ENCODE results near the gene PDE3A.
"Not testable (repeated sequence)": the region's sequence is repeated elsewhere in the genome, so short reads cannot be mapped to it uniquely, and the experiment has no call there.

Gene PDE3A

DNA sequence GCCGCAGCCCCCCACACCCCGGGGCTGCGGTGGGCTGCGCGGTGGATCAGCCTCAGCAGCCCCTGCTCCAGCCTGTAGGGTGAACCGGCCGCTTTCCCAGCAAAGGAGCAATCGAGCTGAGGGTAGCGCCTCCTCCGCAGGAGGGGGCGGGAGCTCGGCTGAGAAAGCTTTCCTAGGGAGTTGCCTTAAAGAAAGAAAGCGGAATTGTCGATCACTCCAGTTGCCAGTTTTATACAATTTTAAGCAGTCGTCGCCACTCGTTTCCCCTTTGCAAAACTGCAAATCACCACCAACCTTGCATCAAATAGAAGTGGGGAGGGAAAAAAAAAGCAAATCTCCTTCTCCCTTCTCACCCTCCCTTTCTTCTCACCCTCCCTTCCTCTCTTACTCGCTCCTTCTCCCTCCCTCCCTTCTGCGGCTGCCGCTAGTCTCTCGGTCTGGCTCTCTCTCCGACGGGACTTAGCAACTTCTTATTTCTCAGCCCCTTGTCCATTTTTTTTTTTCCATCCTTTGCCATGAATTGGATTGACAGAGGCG lies at the start of gene PDE3A:
PDE3A (plus strand) TSS at position 424 of the 537 bp plus-strand sequence. CDS start 748 bp downstream, outside the sequence.
- no peak for DNase-seq (ENCODE audit: low read depth in 2 of 2, low spot score in 1 of 2)

DNA sequence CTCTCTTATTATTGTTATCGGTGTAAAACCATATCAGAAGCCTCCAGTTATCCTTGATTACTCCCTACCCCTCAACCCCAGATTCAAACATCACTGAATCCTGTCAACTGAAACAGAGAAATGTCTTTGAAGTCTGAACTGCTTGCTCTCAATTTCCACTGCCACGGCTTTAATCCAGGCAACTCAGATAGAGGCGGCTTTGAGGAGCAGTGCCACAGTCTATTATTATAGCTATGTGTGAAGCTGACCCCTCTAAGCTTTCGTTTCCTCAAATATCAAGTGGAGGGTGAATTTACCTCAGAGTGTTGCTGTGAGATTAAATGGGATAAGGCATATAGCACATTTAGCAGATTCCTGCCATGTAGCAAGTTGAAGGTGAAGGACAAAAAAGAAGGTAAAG lies 49.0 kb upstream of the PDE3A start:
- no peak for DNase-seq (ENCODE audit: low read depth in 2 of 2, low spot score in 1 of 2)

DNA sequence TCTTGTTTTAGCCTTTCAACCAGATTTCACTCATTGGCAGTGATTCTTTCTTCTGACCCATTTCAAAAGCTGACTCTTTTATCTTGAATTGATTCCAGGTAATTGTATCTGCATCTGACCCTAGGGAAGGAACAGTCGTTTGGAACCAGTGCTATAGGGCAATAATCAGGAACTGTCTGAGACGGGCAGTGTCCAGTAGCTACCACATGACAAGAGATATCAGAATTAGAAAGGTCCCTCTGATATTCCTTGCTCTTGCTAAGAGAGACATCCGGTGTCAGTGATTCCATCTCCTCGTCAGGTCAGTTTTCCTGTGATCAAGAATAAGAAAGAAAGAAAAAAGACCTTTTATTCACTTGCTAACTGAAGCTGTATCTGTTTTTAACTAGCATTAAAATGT lies 47.8 kb upstream of the PDE3A start:
- no peak for DNase-seq (ENCODE audit: low read depth in 2 of 2, low spot score in 1 of 2)

DNA sequence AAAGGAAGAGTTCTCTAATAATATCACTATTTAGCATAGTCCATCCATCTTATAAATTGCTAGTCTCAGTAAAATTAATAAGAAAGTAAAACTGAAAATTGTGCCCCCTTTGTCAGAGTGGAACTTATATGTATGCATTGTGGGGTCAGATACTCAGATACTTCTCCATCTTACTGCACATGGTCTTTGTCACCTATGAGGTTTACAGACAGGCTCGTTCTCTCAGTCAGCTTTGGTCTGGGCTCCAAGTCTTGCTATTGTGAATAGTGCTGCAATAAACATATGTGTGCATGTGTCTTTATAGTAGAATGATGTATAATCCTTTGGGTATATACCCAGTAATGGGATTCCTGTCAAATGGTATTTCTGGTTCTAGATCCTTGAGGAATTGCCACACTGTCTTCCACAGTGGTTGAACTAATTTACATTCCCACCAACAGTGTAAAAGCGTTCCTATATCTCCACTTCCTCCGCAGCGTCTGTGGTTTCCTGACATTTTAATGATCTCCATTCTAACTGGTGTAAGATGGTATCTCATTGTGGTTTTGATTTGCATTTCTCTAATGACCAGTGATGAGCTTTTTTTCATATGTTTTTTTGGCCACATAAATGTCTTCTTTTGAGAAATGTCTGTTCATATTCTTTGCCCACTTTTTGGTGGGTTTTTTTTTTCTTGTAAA lies 37.4 kb upstream of the PDE3A start:
- DNase-seq (ENCODE audit: low read depth in 2 of 2, low spot score in 1 of 2), result not testable (repeated sequence)

DNA sequence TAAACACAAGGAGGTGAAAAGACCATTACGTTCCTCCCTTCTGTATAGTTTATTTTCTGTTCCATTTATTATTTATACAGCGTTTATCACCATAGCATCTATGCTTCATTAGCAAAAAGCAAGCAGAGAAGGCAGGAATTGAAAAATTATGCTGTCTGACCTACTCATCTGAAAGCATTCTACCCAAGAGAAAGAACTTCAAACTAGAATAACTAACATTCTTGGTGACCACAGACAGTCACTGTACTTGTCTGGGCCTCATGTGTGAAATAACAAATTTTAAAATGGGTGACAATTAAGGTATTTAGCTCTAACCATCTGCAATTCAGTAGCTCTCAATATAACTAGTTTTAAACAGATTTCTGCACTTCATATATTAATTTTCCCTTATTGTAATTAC lies 29.3 kb upstream of the PDE3A start:
- DNase-seq (ENCODE audit: low read depth in 2 of 2, low spot score in 1 of 2), result no peak

DNA sequence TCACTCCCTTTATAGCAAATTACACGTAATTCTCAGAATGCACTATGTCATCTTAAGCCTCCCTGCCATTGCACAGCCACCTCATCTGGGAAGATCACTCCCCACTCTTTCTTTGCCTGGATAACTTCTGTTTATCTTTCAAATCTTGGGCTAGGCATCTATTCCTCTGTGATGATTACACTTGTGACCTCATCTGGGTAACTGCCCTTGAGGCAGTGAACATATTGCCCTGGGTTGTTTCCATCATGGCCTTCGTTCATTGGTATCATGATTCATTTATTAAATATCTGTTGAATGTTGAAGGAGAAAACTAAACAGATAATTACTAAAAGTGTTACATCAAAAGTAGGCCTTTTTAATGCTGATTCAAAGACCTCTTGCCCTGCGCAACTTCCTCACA lies 26.2 kb upstream of the PDE3A start:
- DNase-seq (ENCODE audit: low read depth in 2 of 2, low spot score in 1 of 2), result no peak

DNA sequence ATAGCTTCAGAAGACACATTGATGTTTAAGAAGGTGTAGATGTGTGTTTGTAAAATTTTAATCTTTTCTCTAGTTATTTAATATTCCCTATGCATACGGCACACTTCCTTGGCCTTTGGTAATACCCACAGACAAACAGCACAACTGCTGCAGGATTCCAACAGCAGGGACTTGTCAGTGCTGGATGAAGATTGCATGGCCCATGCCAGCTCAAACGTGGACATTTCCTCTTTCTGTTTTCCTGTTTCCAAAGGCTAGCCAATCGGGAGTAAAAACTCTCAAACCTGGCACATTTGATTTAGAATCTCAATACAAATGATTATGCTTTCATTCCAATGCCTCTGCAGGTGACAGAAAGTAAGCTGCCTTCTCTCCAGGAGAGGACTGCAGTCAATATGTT lies 22.5 kb upstream of the PDE3A start:
- no peak for DNase-seq (ENCODE audit: low read depth in 2 of 2, low spot score in 1 of 2)

DNA sequence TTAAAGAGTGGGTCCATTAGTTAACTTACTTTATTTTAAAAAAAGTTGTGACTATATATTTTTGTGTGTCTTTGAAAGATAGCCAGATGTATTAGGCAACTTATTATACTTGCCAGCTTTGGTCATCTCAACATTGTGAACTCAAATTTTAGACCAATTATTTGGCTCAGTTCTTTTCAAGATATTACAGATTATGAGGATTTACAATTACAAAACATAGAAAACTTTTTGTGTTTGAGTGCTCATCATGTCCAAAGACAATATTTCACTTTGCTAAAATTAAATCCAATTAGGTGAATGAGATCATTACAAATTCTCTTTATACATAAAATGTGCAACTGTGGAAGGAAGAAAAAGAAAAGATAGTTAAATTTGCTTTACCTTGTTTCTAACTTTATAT lies 18.3 kb upstream of the PDE3A start:
- no peak for DNase-seq (ENCODE audit: low read depth in 2 of 2, low spot score in 1 of 2)

DNA sequence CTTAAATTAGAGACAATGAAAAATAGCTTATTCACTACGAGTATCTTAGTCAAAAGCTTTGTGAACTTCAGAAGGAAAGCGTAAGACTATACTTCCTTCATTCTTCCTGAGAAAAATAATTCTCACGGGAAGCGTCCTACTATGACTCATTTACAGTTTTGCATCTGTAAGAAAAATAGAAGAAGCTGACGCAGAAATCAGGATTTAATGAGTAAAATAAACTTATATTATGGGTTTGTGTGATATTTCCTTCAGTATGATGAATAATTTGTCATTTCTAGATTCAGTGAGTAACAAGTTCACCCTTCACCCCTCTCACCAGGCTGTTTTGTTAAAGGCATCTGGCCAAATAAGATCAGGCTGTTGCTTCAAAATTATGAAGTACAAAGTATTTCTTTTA lies 17.8 kb upstream of the PDE3A start:
- no peak for DNase-seq (ENCODE audit: low read depth in 2 of 2, low spot score in 1 of 2)

DNA sequence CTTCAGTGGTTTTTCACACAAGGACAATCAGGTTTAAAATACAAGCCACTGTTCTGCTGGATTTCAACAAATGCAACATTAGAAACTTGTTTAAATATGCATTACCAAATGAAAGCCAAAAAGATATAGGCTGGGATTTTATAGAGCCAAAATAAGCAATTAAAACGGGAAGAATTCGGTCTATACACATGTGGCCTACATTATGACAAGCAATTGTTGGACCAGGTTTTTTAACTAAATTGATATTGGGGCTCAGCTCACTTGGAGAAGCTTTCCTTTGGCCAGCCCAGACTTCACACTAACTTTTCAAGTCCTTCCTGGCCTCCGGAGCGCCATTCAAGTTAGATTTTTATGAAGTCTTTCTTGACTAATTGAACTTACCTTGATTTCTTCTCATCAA lies 16.9 kb upstream of the PDE3A start:
- DNase-seq (ENCODE audit: low read depth in 2 of 2, low spot score in 1 of 2), result no peak

DNA sequence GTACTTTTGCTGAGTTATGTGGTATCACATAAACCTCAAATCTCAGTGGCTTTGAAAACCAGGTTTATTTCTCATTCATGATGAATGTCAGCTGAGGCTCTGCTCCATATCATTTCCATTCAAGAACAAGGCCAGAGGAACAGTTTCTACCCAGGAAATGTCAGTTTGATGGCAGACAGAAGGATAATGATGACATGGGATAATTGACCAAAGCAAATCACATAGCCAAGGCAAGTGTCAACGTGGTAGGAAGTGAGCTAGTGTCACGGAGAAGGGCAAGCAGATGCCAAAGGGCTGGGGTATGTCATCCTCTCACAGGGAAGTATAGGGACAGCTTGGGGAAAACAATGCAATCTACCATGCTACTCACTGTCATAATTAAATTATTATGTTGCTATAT lies 12.3 kb upstream of the PDE3A start:
- DNase-seq (ENCODE audit: low read depth in 2 of 2, low spot score in 1 of 2), result no peak

DNA sequence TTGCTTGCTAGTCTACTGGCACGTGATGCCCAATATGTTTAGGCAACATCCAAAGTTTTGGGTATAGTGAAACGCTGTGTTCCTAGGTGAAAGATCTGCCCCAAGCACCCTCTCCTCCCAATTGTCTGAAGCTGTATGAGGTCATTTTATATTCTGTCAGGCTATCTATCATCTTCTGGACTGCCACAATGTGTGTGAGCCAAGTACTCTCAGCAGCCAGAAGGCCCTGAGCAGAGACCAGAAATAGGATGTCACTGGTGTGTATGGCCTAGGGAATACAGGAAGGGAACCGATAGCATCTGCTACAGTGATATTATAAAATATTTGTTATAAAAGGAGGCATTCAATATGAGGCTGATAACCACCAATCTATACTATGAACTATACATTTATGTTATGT lies 7.9 kb upstream of the PDE3A start:
- no peak for DNase-seq (ENCODE audit: low read depth in 2 of 2, low spot score in 1 of 2)

DNA sequence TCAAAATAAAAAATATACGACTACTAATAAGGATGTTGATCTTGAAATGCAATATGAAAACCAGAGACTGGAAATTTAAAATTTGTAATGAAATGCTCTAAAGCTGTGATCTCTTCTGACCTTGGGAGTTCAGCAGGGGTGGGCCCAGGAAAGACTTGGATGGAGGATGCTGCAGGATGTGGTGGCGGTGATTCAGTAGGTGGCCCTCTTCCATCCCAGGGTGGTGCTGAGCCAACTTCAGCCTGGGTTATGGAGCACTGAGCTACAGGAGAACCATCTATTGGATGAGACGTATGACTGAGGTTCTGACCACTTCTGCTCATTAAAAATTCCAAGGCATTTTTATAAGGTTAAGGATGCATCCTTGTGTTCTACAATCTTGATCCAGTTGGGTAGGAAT lies 6.9 kb upstream of the PDE3A start:
- no peak for DNase-seq (ENCODE audit: low read depth in 2 of 2, low spot score in 1 of 2)

DNA sequence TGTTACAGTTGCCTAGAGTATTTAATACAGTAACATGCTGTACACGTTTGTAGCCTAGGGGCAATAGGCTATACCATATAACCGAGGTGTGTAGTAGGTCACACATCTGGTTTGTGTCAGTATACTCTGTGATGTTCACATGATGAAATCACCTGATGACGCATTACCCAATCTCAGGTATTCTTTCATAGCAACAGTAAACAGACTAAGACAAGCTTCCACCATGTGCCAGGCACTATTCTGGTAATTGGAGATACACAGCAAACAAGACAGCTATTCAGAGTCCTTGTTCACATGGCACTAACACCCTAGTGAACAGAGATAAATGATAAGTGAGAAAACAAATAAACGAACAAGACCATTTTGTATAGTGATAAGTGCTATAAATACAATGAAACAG lies 3.8 kb upstream of the PDE3A start:
- no peak for DNase-seq (ENCODE audit: low read depth in 2 of 2, low spot score in 1 of 2)

DNA sequence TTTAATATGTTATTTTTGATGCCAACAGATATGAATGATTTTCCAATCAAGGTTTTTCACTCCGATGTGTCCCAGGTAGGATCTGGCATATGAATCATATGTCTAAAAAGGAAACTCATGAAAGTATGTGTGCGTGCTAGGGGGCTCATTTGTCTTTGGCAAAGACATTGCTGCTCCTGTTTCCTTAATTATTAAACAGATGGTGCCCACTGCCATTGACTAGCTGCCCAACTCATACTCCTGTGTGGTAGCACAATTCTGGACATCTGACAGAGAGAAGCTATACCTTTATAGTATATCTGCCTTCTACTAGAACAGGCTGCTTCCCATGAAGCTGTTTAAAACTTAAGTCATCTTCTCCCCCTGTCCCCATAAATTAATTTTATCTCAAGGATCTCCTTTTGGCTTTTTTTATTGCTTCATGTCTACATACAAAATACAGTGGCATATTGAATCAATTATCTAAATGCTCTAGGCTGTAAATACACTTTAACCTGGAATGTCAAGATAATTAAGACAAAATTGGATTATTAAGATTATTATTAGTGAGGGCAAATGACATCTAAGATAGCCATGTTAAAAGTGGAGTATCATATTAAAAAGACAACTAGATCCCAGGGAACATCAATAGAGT lies 1.4 kb upstream of the PDE3A start:
- DNase-seq (ENCODE audit: low read depth in 2 of 2, low spot score in 1 of 2), result no peak

DNA sequence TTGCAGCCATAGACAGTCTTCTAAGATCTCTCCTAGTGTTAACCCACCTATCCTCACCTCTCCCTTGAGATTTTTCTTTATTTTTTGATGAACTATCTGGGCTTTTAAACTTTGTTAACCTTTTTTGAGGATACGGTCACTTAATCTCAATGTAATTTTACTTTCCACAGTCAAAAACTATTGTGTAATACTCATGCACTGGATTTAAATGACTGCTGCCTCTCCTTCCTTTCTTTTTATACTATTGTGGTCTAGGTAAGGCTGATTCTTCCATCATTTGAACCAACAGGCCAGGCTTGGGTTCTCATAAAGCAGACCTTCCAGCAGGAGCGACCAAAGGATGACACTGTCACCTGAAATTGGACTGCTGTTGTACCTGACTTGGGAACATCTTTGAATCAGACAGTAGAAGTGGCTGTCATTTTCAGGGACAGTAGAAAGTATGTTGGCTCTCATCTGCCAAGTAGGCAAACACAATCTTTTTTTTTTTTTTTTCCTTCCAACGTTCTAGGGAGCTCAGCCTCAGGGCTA lies 689 bp upstream of the PDE3A start:
- DNase-seq (ENCODE audit: low read depth in 2 of 2, low spot score in 1 of 2), result no peak

DNA sequence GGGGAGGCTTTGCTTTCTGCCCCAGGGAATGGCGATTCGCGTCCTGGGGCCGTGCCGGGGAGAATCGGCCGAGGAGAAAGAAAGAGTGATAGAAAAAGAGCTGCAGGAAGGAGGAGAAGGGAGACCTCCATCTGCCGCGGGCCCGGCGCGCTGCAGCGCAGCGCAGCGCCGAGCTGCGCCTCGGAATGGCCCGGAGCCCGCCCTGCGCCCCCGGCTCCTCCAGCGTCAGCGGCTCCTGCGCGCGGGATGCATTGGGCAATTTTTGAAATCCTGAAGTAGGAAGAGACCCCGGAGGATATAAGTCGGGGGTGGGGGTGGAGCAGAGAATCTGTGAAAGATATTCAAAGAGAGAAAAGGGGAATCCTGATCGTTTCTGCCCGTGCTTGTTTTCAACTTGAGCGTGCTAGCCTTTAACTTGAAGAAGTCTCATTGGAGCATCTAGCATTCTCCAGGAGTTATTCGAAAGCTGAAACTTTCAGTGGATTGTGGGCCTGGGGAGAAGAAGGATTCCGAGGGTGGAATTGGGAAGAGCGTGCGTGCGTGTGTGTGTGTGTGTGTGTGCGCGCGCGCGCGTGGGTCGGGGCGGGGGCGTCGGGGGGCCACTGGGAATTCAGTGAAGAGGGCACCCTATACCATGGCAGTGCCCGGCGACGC lies 441 bp downstream of the PDE3A start:
- no peak for DNase-seq (ENCODE audit: low read depth in 2 of 2, low spot score in 1 of 2)

DNA sequence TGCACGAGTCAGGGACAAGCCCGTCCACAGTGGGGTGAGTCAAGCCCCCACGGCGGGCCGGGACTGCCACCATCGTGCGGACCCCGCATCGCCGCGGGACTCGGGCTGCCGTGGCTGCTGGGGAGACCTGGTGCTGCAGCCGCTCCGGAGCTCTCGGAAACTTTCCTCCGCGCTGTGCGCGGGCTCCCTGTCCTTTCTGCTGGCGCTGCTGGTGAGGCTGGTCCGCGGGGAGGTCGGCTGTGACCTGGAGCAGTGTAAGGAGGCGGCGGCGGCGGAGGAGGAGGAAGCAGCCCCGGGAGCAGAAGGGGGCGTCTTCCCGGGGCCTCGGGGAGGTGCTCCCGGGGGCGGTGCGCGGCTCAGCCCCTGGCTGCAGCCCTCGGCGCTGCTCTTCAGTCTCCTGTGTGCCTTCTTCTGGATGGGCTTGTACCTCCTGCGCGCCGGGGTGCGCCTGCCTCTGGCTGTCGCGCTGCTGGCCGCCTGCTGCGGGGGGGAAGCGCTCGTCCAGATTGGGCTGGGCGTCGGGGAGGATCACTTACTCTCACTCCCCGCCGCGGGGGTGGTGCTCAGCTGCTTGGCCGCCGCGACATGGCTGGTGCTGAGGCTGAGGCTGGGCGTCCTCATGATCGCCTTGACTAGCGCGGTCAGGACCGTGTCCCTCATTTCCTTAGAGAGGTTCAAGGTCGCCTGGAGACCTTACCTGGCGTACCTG lies 1.1 kb downstream of the PDE3A start:
- DNase-seq (ENCODE audit: low read depth in 2 of 2, low spot score in 1 of 2), result no peak

DNA sequence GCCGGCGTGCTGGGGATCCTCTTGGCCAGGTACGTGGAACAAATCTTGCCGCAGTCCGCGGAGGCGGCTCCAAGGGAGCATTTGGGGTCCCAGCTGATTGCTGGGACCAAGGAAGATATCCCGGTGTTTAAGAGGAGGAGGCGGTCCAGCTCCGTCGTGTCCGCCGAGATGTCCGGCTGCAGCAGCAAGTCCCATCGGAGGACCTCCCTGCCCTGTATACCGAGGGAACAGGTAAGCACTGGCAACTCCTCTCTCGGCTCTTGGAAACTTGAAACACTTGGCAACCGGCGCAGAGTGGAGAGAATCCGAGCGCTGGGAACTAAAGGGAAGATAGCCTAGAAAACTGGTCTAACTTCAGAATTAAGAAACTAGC lies 1.7 kb downstream of the PDE3A start:
- no peak for DNase-seq (ENCODE audit: low read depth in 2 of 2, low spot score in 1 of 2)

DNA sequence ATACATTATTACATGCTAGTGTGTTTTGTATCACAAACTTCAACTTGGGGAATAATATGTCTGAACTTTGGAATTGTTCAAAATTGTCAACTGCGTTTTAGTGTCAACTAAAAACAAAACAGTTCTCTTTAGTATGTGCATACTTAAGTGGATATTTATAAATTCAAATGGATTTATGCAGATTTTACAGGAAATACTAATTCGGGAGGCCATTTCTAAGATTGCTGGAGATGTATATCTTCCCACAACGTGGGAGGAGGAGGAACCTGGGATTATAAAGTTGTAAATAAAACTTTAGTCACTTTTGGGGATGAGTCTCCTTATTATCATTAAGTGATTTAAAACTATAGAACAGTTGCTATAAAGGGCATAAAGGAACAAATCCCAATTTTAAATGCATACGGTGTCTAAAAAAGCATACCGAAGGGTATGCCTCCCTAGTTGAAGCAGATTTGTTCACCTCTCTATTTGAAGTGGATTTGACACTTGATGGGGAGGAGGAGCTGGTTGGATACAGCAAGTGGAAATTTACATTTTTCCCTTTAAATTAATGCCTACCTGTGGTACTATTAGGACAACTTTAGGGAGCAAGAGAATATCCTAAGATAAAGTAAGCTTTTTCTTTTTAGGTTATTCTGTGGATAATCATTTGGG lies 2.7 kb downstream of the PDE3A start:
- no peak for DNase-seq (ENCODE audit: low read depth in 2 of 2, low spot score in 1 of 2)

Data from stimulated activated CD8-positive, alpha-beta memory T cell treated with anti-CD3 and anti-CD28 coated beads, Interleukin-4, amount 100 ng/mL, for 4 hours (primary cell).